ENCODE results near the gene MLXIP. TPM values are rescaled to one million over a fixed set of nuclear protein-coding genes. Genes with fewer than 3 reads are reported as not detected.

MLXIP gene
- total RNA-seq, 1 experiment from 2014 or later = 23.2 TPM

DNA sequence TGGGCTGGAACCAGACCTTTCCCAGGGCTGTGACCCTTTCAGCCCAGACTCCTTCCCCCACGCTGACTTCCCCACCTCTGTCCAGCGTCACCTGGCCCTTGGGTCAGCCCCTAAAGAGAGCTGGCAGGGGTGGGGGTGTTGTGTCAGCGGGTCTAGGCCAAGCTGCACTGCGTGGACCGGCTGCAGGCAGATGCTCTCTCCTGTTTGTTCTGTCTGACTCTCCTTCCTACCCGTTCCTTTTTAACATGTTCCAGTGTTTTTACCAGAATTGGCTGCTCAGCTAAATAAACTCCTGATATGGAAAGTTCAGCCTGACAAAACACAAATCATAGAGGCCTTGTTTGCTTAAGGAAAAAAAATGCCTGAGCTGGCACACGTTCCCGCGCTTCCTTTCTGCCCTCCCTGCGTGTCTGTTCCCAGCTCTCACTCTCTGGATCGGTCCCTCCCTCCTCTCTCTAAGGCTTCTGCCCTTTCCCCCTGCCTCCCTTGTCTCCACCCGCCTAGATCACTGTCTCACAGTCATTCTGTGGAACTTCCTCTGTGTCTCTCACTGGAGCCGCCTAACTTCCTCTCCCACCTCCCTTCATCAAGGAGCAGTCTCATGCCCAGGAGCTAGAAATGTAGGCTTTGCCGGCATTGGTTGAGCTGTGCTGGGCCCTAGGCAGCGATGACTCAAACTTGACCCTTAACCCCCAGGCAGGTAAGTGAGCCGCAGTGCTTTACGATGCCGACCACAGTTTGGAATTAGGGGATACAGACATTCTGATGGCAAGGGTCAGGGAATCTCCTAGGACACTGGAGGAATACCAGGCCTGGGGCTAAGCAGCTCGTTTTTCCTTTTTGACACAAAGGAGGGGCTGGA lies 15.5 kb upstream of the MLXIP start:
- Histone ChIP-seq H3K4me3 (peak overlapping the region; percentile 48), H3K9me3 (replicated peaks) (no peaks in the 10 kb centered on the region), H3K27me3 (no peaks in the 10 kb centered on the region), H3K36me3 (no peaks in the 10 kb centered on the region), H3K27ac (peak overlapping the region; percentile 65), H3K4me1 (peaks cover 30% of the 10 kb centered on the region)
- DNase-seq = peak; percentile 55 to 76

DNA sequence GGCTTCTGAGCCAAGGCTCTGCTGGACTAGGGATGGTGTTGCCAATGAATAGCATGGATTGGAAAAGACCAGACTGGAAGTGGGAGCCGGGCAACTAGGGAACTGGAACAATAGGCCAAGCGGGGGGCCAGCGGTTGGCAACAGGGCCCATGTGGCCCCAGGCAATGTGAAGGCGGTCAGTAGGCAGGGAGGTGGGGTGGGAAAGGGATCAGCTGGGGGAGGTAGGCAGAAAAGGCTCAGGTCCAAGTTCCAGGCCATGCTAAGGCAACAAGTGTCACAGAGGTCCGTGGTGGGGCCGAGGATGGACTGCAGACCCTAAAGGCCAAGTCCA lies 14.9 kb upstream of the MLXIP start:
- peaks cover 34% of the 10 kb centered on the region for H3K4me1 ChIP-seq
- DNase-seq = peak in 1 of 2 experiments; percentile 48
- peak overlapping the region; percentile 65 for H3K27ac ChIP-seq
- H3K27me3 ChIP-seq = no peaks in the 10 kb centered on the region
- peak overlapping the region; percentile 48 for H3K4me3 ChIP-seq
- H3K9me3 ChIP-seq (replicated peaks) = no peaks in the 10 kb centered on the region
- H3K36me3 ChIP-seq = no peaks in the 10 kb centered on the region; the same call in 1 of the 2 replicates

DNA sequence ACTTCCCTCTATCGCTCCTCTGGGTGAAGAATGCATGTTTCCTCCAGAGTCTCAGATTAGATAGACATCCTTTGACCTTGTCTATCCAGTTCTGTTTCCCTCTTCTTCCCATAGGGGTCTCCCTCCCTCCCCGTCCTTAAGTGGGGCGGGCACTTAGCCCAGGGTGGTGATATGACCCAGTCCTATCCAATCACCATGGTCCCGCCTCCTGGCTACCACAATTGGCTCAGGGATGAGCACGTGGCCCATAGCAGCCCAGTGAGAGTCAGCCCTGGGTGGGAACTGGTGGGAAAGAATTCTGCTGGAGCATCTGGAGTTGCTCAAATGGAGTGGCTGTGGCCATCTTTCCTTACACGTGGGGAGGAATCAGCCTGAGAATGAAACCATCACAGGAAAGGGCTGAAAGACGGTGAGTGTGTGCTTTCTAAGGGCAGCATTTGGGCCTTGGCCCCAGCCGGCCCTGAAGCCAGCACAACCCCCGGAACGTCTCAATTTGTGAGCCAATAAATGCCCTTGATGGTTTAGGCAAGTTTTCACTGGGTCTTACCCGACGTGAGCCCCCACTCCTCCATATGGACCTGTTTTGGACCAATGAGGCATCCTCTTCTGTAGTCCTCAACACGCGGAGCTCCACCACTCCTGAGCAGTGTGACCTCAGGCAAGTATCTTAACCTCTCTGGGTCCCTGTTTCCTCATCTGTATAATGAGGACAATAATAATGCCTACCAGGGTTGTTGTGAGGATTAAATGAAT lies 14.4 kb upstream of the MLXIP start:
- H3K4me1 ChIP-seq = peaks cover 34% of the 10 kb centered on the region
- no peaks in the 10 kb centered on the region for H3K27me3 ChIP-seq
- H3K4me3 ChIP-seq = peak overlapping the region; percentile 49
- H3K27ac ChIP-seq = peak overlapping the region; percentile 75
- DNase-seq = peak; percentile 99
- no peaks in the 10 kb centered on the region for H3K9me3 ChIP-seq (replicated peaks)
- H3K36me3 ChIP-seq = no peaks in the 10 kb centered on the region; the same call in 1 of the 2 replicates

DNA sequence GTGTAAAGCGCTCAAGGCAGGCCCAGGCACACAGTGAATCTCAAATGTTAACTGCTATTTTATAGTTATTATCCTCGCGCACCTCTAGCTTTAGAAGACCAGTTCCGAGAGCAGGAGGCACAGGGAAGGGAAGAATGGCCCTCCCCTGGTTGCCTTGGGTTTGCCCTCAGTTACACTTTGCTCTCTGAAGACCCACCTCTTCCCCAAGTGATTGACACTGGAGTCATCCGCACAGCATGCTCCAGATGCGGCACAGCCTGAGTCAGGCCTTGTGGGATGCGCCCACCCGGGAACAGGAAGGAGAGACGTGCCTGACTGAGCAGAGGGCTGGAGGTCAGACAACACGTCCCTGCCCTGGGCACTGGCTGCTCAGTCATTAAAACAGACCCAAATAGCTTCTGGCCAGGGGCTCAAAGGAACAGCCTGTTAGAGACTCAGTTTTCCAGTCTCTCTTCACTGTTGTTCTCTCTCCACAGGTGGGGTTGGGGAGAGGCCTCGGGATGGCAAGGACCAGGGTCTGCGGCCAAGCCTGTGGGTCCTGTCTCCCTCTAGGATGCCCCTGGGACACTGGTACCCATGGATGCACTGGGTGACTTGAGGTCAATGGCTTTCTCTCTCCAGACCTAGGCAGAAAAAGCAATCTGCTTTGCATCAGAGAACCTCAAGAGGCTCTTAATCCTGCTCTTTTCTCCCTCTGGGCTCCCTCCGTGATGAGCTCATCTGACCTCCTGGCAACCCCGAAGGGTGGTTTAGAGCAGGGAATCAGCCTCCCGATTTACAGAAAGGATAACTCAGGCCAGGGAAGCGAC lies 13.6 kb upstream of the MLXIP start:
- peak; percentile 85 to 87 for DNase-seq
- H3K36me3 ChIP-seq = no peaks in the 10 kb centered on the region; the same call in 1 of the 2 replicates
- H3K27me3 ChIP-seq = no peaks in the 10 kb centered on the region
- peak overlapping the region; percentile 75 for H3K27ac ChIP-seq
- peaks cover 34% of the 10 kb centered on the region for H3K4me1 ChIP-seq
- H3K4me3 ChIP-seq = peak overlapping the region; percentile 49
- no peaks in the 10 kb centered on the region for H3K9me3 ChIP-seq (replicated peaks)

DNA sequence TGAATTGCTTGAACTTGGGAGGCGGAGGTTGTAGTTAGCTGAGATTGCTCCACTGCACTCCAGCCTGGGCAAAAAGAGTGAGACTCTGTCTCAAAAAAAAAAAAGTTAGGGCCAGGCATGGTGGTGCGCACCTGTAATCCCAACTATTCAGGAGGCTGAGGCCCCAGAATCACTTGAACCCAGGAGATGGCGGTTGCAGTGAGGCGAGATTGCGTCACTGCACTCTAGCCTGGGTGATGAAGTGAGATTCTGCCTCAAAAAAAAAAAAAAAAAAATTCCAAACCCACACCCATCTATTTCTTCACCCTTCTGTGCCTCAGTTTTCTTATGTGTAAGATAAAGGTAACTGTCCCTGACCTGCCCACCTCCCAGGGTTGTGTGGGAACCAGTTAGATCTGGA lies 11.0 kb upstream of the MLXIP start:
- no peak overlapping the region for H3K27ac ChIP-seq
- H3K27me3 ChIP-seq = no peaks in the 10 kb centered on the region
- H3K4me1 ChIP-seq = peaks cover 46% of the 10 kb centered on the region
- no peaks in the 10 kb centered on the region for H3K9me3 ChIP-seq (replicated peaks)
- H3K36me3 ChIP-seq = no peaks in the 10 kb centered on the region; the same call in 1 of the 2 replicates
- DNase-seq = no peak
- H3K4me3 ChIP-seq = no peak overlapping the region

DNA sequence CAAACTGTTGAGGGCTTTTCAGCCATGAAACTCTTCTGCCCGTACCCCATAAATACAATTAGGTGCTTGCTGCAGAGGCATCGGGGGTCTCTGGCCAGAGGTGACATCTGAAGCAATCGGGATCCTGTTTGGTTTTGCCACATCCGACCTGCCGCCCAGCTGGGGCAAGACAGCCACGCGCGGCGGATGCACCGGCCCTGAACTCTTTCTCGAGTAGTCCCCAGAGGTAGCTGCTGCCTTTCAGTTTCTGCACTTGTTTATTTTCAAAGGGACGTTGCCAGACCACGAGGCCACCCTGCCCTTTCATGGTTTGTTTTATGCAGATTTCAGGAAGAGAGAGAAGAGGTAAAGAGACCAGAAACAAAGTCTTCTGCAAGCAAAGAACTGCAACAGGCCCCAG lies 10.6 kb upstream of the MLXIP start:
- Histone ChIP-seq H3K36me3 (no peaks in the 10 kb centered on the region; the same call in 1 of the 2 replicates), H3K27ac (no peak overlapping the region), H3K4me3 (no peak overlapping the region), H3K9me3 (replicated peaks) (no peaks in the 10 kb centered on the region), H3K4me1 (peaks cover 43% of the 10 kb centered on the region), H3K27me3 (no peaks in the 10 kb centered on the region)
- DNase-seq = peak; percentile 79 to 82

DNA sequence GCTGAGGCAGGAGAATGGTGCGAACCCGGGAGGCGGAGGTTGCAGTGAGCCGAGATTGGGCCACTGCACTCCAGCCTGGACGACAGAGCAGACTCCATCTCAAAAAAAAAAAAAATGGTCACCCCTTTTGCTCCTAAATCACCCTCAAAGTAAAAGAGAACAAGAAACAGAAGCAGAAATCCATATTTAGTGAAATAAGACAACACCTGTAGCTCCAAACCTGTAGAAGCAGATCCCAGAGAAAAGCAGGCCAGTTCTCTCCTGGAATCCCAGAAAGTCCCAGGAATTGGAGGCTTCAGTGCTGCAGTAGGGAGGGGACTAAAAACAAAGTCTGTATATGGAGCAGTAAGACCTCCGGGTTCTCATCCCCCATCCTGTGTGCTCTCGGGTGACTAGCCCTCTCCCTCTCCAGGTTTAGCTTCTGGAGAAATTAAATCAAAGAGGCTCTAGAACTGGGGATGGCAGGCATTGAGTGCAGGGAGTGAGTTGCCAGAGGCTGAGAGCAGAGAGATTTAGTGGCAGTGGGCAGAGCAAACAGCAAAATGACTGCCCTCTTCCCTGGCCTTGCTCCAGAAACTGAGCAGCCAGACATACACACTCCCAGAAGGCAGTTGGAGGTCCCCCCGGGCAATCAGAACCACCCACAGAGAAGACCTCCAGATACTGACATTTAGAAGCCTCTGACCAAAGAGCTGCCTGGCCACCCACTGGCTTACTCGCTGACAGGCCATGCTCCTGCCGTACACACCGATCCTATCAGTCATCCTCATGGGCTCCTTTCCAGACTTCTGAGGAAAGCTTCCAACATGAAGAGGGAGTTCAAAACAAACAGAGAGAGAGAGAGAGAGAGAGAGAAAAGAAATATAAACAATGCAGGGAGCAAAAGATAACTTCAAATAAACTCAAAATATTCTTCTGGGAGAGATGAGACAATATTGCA lies 6.3 kb upstream of the MLXIP start:
- Histone ChIP-seq H3K9me3 (replicated peaks) (no peaks in the 10 kb centered on the region), H3K36me3 (no peaks in the 10 kb centered on the region; the same call in 1 of the 2 replicates), H3K27ac (peak overlapping the region; percentile 65; the same call in 1 of the 2 replicates), H3K4me3 (peak overlapping the region; percentile 17), H3K4me1 (peaks cover 19% of the 10 kb centered on the region), H3K27me3 (no peaks in the 10 kb centered on the region)
- DNase-seq = peak; percentile 93 to 96

DNA sequence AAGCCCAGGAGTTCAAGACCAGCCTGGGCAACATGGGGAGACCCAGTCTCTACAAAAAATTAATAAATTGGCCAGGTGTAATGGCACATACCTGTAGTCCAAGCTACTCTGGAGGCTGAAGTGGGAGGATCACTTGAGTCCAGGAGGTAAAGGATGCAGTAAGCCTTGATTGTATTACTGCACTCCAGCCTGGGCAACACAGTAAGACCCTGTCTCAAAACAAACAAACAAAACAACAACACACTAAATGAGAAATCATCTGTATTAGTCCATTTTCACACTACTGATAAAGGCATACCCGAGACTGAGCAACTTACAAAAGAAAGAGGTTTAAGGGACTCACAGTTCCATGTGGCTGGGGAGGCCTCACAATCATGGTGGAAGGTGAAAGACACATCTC lies 4.7 kb upstream of the MLXIP start:
- no peaks in the 10 kb centered on the region for H3K27me3 ChIP-seq
- no peak overlapping the region for H3K4me3 ChIP-seq
- H3K27ac ChIP-seq = no peak overlapping the region
- no peaks in the 10 kb centered on the region for H3K36me3 ChIP-seq
- no peaks in the 10 kb centered on the region for H3K9me3 ChIP-seq (replicated peaks)
- H3K4me1 ChIP-seq = peaks cover 17% of the 10 kb centered on the region
- DNase-seq = no peak

DNA sequence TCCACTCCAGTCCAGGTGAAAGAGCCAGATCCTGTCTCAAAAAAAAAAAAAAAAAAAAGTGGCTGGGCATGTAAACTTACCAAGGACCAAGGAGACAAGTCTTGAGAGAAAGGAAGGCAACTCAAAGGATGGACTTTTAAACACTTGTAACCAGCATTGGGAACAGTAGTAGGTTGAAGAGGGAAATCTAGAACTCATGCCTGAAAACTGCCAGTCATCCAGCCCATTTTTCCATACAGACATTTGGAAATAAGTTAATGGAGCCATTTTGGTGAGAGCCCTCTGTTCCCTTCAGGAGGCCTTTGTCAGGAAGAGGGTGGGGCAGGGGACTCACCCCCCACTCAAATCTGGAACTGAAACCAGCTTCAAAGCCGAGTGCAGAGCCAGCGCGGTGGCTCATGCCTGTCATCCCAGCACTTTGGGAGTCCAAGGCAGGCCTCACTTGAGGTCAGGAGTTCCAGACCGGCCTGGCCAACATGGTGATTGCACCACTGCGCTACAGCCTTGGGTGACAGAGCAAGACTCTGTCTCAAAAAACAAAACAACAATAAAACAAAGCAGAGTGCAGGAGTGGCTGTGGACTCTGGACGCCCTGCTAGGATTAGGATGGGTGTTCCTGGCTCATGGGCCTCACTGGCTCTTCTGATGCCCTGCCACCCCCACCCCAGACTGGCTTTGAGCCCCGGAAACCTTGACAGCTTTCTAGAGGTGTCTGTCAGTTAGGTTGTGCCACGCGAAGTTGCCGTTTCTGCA lies 1.6 kb upstream of the MLXIP start:
- Histone ChIP-seq H3K4me1 (peaks cover 21% of the 10 kb centered on the region), H3K4me3 (no peak overlapping the region), H3K36me3 (no peaks in the 10 kb centered on the region), H3K9me3 (replicated peaks) (no peaks in the 10 kb centered on the region), H3K27me3 (no peaks in the 10 kb centered on the region), H3K27ac (no peak overlapping the region)
- DNase-seq = no peak

DNA sequence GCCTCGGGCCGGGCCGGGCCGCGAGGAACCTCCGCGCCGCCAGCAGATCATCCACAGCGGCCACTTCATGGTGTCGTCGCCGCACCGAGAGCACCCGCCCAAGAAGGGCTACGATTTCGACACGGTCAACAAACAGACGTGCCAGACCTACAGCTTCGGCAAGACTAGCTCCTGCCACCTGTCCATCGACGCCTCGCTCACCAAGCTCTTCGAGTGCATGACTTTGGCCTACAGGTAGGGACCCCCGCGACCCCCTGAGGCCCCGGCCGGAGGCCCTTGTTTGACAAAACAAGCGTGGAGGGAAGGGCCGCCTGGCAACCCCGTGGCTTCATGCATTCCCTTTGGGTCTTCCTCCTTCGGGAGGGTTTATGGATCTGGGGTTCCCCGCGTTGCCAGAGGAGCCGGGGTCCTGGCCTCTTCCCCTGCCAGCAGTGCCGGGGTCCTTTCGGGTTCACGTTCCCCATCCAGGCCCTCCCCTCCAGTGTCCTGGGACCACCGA lies 526 bp downstream of the MLXIP start:
- peak; percentile 38 to 48 for DNase-seq
- Histone ChIP-seq H3K9me3 (replicated peaks) (no peaks in the 10 kb centered on the region), H3K4me3 (peak overlapping the region; percentile 68), H3K4me1 (peaks cover 21% of the 10 kb centered on the region), H3K36me3 (peaks cover 6% of the 10 kb centered on the region; the same call in 1 of the 2 replicates), H3K27ac (peak overlapping the region; percentile 89), H3K27me3 (no peaks in the 10 kb centered on the region)

DNA sequence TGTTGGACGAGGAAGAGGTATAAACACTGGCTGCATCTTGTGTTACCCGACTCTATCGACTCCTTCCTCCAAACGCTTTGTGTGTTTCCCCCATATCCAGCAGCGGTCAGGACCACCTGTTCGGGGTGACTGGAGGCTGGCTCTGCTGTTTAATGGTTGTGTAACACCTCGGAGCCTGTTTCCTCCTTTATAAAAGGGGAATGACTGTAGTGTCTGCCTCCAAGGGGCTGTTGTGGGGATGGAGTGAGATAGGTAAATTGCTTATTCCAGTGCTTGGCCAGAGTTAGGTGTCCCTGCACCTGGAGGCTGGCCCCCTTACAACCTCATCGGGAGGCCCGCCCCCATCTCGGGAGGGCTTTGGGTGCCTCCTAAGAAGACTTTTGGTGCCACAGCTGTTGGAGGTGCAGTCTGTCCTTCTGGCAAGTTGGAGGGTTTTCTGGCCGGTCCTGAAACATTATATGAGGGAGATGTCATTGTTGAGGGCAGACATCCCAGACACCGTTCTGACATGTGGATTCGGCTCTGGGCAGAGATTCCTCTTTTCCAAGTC lies 1.1 kb downstream of the MLXIP start:
- peak; percentile 61 to 74 for DNase-seq
- H3K27ac ChIP-seq = peak overlapping the region; percentile 89
- H3K4me1 ChIP-seq = peaks cover 21% of the 10 kb centered on the region

DNA sequence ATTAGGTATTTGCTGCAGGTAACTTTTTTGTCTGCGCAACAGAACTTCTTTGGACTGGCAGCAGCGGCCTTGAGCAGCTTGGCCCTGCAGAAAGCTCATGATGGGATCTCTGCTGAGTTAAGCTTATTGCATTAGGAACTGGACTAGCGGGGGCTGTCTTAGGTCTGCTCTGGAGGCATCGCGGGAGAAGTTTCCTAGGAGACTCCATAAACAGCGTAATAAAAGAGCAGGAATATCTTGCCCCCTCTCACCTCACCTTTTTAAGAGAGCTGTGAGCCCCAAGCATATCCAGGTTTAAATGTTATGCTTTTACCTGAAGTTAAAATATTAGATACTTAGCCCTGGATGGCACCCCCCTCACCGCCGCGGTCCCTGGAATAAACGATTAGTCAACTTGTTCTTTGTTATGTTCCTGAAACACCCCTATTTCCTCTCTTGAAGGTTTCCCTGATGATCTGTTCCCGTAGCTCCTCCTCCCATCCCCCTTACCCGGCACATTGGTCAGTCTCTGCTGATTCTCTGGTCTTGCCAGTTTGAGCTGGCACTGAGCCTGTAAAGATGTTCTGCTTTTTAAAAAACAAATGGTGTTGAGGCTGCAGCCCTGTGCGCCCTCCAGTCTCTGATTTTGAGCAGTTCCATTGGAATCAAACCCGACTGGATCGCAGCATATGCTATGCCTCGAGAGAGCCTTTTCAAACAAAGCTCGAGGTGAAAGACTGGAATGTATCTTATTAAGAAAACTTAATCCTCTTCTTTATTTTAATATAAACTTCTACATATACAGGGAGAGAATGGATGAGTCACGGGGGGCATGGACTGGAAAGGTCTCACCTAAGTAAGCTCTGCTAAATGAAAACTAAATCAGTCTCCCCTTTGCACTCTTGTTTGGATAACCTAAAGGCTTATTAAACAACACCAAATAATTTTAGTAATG lies 1.9 kb downstream of the MLXIP start:
- peaks cover 11% of the 10 kb centered on the region; the same call in 1 of the 2 replicates for H3K36me3 ChIP-seq
- H3K4me1 ChIP-seq = peaks cover 21% of the 10 kb centered on the region
- no peaks in the 10 kb centered on the region for H3K27me3 ChIP-seq
- peak overlapping the region; percentile 89 for H3K27ac ChIP-seq
- no peaks in the 10 kb centered on the region for H3K9me3 ChIP-seq (replicated peaks)
- peak; percentile 54 to 56 for DNase-seq
- H3K4me3 ChIP-seq = peak overlapping the region; percentile 68

More for the DNA sequence above, 1.1 kb downstream of the MLXIP start:
- Histone ChIP-seq H3K4me3 (peak overlapping the region; percentile 68), H3K9me3 (replicated peaks) (no peaks in the 10 kb centered on the region), H3K36me3 (peaks cover 8% of the 10 kb centered on the region; the same call in 1 of the 2 replicates), H3K27me3 (no peaks in the 10 kb centered on the region)
